Measurements from ENCODE around the gene PHF2. TPM values are rescaled to one million over a fixed set of nuclear protein-coding genes. Genes with fewer than 3 reads are reported as not detected.

PHF2 gene
- total and polyA plus RNA-seq, 2 experiments from 2014 or later: 4.3 to 11.8 TPM

- no peak for TF ChIP-seq ZNF462 (CRISPR knock-in tag; IDR thresholded peaks at IDR 0.05)
- TF ChIP-seq CTCF (conservative IDR thresholded peaks at IDR 0.05; ENCODE audit: low read depth in 2 of 2): no peak
- no peak for TF ChIP-seq EZH2phosphoT487 (IDR thresholded peaks at IDR 0.05; ENCODE audit: unreplicated experiment)
- no peak for TF ChIP-seq CREB1 (CRISPR knock-in tag; IDR thresholded peaks at IDR 0.05; ENCODE audit: low read depth)
- TF ChIP-seq STAT1 (IDR thresholded peaks at IDR 0.05; ENCODE audit: unreplicated experiment): no peak
- TF ChIP-seq POLR2AphosphoS5 (IDR thresholded peaks at IDR 0.05; ENCODE audit: low read depth): no peak
- TF ChIP-seq JUNB (IDR thresholded peaks at IDR 0.05; ENCODE audit: unreplicated experiment): no peak
- no peak for TF ChIP-seq ZNF331 (CRISPR knock-in tag; IDR thresholded peaks at IDR 0.05; ENCODE audit: low read depth)
- no peak for TF ChIP-seq ZNF114 (CRISPR knock-in tag; IDR thresholded peaks at IDR 0.05)
- TF ChIP-seq, protein P1, sequence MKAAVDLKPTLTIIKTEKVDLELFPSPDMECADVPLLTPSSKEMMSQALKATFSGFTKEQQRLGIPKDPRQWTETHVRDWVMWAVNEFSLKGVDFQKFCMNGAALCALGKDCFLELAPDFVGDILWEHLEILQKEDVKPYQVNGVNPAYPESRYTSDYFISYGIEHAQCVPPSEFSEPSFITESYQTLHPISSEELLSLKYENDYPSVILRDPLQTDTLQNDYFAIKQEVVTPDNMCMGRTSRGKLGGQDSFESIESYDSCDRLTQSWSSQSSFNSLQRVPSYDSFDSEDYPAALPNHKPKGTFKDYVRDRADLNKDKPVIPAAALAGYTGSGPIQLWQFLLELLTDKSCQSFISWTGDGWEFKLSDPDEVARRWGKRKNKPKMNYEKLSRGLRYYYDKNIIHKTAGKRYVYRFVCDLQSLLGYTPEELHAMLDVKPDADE (IDR thresholded peaks at IDR 0.05): no peak
- TF ChIP-seq NANOG (IDR thresholded peaks at IDR 0.05; ENCODE audit: borderline replicate concordance): no peak
Observed at GRCh38 chr9:93629920-93630319, 53.5 kb downstream of the PHF2 start (continued).
